ENCODE results near the gene CTNND1. TPM values are rescaled to one million over a fixed set of nuclear protein-coding genes. Genes with fewer than 3 reads are reported as not detected.

The CTNND1 gene
- total and polyA plus RNA-seq, 9 of the 15 experiments (the other 6 are each of a cell fraction or from before 2014, with no cell fraction given): 11.1 to 74.0 (median 43.3) TPM

GRCh38 chr11:57867966-57868365 lies 106.4 kb downstream of the CTNND1 start (continued):
- TF ChIP-seq REST (IDR thresholded peaks at IDR 0.05; ENCODE audit: borderline replicate concordance) (no peak), REST (CRISPR knock-in tag; IDR thresholded peaks at IDR 0.05; ENCODE audit: low read depth) (no peak), ARID1B (IDR thresholded peaks at IDR 0.05) (no peak), RFX1 (IDR thresholded peaks at IDR 0.05) (no peak), ESRRA (IDR thresholded peaks at IDR 0.05; ENCODE audit: borderline replicate concordance, low read depth) (no peak), HNRNPH1 (optimal IDR thresholded peaks at IDR 0.05; ENCODE audit: low read depth, low read length) (no peak)

Data from K562 (cell line).